ENCODE results near the gene UBASH3A.

DNA sequence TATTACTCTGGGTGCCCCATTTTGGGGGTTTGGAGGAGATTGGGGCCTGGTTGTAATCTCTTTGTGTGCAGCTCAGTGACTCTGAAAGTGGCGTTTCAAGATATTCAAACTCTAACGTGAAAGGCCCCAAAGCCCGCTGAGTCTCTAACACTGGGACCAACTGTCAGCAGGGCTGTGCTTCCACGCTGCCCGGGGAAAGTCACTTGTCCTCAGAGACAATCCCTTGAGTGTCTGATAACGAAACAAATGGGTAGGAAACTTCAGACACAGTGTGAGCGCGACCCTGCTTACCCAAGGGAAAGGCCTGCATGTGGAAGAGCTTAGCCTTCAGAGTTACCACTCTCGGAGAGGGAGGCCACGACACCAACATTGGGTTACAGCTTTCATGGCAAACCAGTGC, 837 bp downstream of the UBASH3A start:
- TF ChIP-seq ZBTB20 (tag by site-specific recombination; IDR thresholded peaks at IDR 0.05) (no peak), ZNF239 (tag by site-specific recombination; IDR thresholded peaks at IDR 0.05) (no peak), ZNF521 (tag by site-specific recombination; IDR thresholded peaks at IDR 0.05) (no peak), ZNF677 (tag by site-specific recombination; IDR thresholded peaks at IDR 0.05) (no peak), ZNF654 (tag by site-specific recombination; IDR thresholded peaks at IDR 0.05; ENCODE audit: low read depth) (no peak), REPIN1 (tag by site-specific recombination; IDR thresholded peaks at IDR 0.05; ENCODE audit: low read depth) (no peak), ZNF274 (IDR thresholded peaks at IDR 0.05; ENCODE audit: low read length) (no peak), ZNF274 (tag by site-specific recombination; IDR thresholded peaks at IDR 0.05; ENCODE audit: borderline replicate concordance) (no peak)
- TF ChIP-seq, protein P1, sequence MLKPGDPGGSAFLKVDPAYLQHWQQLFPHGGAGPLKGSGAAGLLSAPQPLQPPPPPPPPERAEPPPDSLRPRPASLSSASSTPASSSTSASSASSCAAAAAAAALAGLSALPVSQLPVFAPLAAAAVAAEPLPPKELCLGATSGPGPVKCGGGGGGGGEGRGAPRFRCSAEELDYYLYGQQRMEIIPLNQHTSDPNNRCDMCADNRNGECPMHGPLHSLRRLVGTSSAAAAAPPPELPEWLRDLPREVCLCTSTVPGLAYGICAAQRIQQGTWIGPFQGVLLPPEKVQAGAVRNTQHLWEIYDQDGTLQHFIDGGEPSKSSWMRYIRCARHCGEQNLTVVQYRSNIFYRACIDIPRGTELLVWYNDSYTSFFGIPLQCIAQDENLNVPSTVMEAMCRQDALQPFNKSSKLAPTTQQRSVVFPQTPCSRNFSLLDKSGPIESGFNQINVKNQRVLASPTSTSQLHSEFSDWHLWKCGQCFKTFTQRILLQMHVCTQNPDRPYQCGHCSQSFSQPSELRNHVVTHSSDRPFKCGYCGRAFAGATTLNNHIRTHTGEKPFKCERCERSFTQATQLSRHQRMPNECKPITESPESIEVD (tag by site-specific recombination; IDR thresholded peaks at IDR 0.05): no peak
- TF ChIP-seq, protein P2, sequence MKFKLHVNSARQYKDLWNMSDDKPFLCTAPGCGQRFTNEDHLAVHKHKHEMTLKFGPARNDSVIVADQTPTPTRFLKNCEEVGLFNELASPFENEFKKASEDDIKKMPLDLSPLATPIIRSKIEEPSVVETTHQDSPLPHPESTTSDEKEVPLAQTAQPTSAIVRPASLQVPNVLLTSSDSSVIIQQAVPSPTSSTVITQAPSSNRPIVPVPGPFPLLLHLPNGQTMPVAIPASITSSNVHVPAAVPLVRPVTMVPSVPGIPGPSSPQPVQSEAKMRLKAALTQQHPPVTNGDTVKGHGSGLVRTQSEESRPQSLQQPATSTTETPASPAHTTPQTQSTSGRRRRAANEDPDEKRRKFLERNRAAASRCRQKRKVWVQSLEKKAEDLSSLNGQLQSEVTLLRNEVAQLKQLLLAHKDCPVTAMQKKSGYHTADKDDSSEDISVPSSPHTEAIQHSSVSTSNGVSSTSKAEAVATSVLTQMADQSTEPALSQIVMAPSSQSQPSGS (tag by site-specific recombination; IDR thresholded peaks at IDR 0.05; ENCODE audit: low read depth): no peak
- TF ChIP-seq, protein P3, sequence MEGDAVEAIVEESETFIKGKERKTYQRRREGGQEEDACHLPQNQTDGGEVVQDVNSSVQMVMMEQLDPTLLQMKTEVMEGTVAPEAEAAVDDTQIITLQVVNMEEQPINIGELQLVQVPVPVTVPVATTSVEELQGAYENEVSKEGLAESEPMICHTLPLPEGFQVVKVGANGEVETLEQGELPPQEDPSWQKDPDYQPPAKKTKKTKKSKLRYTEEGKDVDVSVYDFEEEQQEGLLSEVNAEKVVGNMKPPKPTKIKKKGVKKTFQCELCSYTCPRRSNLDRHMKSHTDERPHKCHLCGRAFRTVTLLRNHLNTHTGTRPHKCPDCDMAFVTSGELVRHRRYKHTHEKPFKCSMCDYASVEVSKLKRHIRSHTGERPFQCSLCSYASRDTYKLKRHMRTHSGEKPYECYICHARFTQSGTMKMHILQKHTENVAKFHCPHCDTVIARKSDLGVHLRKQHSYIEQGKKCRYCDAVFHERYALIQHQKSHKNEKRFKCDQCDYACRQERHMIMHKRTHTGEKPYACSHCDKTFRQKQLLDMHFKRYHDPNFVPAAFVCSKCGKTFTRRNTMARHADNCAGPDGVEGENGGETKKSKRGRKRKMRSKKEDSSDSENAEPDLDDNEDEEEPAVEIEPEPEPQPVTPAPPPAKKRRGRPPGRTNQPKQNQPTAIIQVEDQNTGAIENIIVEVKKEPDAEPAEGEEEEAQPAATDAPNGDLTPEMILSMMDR (tag by site-specific recombination; IDR thresholded peaks at IDR 0.05): no peak
- TF ChIP-seq, protein P4, sequence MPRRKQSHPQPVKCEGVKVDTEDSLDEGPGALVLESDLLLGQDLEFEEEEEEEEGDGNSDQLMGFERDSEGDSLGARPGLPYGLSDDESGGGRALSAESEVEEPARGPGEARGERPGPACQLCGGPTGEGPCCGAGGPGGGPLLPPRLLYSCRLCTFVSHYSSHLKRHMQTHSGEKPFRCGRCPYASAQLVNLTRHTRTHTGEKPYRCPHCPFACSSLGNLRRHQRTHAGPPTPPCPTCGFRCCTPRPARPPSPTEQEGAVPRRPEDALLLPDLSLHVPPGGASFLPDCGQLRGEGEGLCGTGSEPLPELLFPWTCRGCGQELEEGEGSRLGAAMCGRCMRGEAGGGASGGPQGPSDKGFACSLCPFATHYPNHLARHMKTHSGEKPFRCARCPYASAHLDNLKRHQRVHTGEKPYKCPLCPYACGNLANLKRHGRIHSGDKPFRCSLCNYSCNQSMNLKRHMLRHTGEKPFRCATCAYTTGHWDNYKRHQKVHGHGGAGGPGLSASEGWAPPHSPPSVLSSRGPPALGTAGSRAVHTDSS (tag by site-specific recombination; IDR thresholded peaks at IDR 0.05): no peak
